ENCODE results near the gene NUDT16L1. TPM values are rescaled to one million over a fixed set of nuclear protein-coding genes. Genes with fewer than 3 reads are reported as not detected.

Gene NUDT16L1
- total RNA-seq, 6 experiments from 2014 or later, result 17.8 to 36.3 (median 23.0) TPM

- WGBS (ENCODE audit: insufficient coverage, low coverage, low lambda C conversion rate, missing lambda C conversion rate), result 83% methylated on average over 1 of the region's 5 CpGs
- no peak for ATAC-seq
- Histone ChIP-seq H3K4me3 (no peak overlapping the region), H3K36me3 (peaks cover 0 to 13% (median 0%) of the 10 kb centered on the region in 4 donors), H3K4me1 (no peaks in the 10 kb centered on the region), H3K9me3 (no peaks in the 10 kb centered on the region), H3K27me3 (no peaks in the 10 kb centered on the region), H3K27ac (no peak overlapping the region)
- intact Hi-C loops (cut with DNase I), result no loop called here
- TF ChIP-seq POLR2A (IDR thresholded peaks at IDR 0.05), result no peak
- TF ChIP-seq, protein P1, sequence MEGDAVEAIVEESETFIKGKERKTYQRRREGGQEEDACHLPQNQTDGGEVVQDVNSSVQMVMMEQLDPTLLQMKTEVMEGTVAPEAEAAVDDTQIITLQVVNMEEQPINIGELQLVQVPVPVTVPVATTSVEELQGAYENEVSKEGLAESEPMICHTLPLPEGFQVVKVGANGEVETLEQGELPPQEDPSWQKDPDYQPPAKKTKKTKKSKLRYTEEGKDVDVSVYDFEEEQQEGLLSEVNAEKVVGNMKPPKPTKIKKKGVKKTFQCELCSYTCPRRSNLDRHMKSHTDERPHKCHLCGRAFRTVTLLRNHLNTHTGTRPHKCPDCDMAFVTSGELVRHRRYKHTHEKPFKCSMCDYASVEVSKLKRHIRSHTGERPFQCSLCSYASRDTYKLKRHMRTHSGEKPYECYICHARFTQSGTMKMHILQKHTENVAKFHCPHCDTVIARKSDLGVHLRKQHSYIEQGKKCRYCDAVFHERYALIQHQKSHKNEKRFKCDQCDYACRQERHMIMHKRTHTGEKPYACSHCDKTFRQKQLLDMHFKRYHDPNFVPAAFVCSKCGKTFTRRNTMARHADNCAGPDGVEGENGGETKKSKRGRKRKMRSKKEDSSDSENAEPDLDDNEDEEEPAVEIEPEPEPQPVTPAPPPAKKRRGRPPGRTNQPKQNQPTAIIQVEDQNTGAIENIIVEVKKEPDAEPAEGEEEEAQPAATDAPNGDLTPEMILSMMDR (IDR thresholded peaks at IDR 0.05), result no peak
- no peak for DNase-seq
These were observed 25.1 kb downstream of the NUDT16L1 start for GRCh38 chr16:4718466-4718865.

- 95% methylated on average over 13 of the region's 14 CpGs for WGBS (ENCODE audit: insufficient coverage, low coverage, low lambda C conversion rate, missing lambda C conversion rate)
- DNase-seq (no peak), ATAC-seq (no peak)
- TF ChIP-seq, protein P1 (IDR thresholded peaks at IDR 0.05), result no peak
- TF ChIP-seq POLR2A (IDR thresholded peaks at IDR 0.05), result no peak
- intact Hi-C loops (cut with DNase I), result no loop called here
- H3K9me3 ChIP-seq, result no peaks in the 10 kb centered on the region
- H3K4me3 ChIP-seq, result no peak overlapping the region
- H3K27me3 ChIP-seq, result no peaks in the 10 kb centered on the region
- H3K27ac ChIP-seq, result no peak overlapping the region
- H3K36me3 ChIP-seq, result peaks cover 0 to 9% (median 4%) of the 10 kb centered on the region in 4 donors
- no peaks in the 10 kb centered on the region for H3K4me1 ChIP-seq
These were observed 29.9 kb downstream of the NUDT16L1 start for GRCh38 chr16:4723071-4723767.

- DNase-seq (no peak), ATAC-seq (no peak)
- TF ChIP-seq, protein P1 (IDR thresholded peaks at IDR 0.05), result no peak
- TF ChIP-seq POLR2A (IDR thresholded peaks at IDR 0.05), result no peak
- WGBS (ENCODE audit: insufficient coverage, low coverage, low lambda C conversion rate, missing lambda C conversion rate), result 87% methylated on average over 6 of the region's 11 CpGs
- peaks cover 0 to 15% (median 6%) of the 10 kb centered on the region in 4 donors for H3K36me3 ChIP-seq
- no peaks in the 10 kb centered on the region for H3K4me1 ChIP-seq
- intact Hi-C loops (cut with DNase I), result no loop called here
- no peak overlapping the region for H3K4me3 ChIP-seq
- H3K27me3 ChIP-seq, result no peaks in the 10 kb centered on the region
- no peaks in the 10 kb centered on the region for H3K9me3 ChIP-seq
- H3K27ac ChIP-seq, result no peak overlapping the region
These were observed 31.4 kb downstream of the NUDT16L1 start for GRCh38 chr16:4724661-4725270.

GRCh38 chr16:4726616-4727015, 33.3 kb downstream of the NUDT16L1 start:
- Histone ChIP-seq H3K9me3 (no peaks in the 10 kb centered on the region), H3K4me1 (no peaks in the 10 kb centered on the region), H3K27me3 (no peaks in the 10 kb centered on the region), H3K4me3 (no peak overlapping the region), H3K27ac (no peak overlapping the region), H3K36me3 (peaks cover 0 to 16% (median 6%) of the 10 kb centered on the region in 4 donors)
- intact Hi-C loops (cut with DNase I), result no loop called here
- ATAC-seq, result no peak
- TF ChIP-seq, protein P1 (IDR thresholded peaks at IDR 0.05), result no peak
- TF ChIP-seq POLR2A (IDR thresholded peaks at IDR 0.05), result no peak
- WGBS (ENCODE audit: insufficient coverage, low coverage, low lambda C conversion rate, missing lambda C conversion rate), result 86% methylated on average over 6 of the region's 18 CpGs
- no peak for DNase-seq
